Activated CD8-positive, alpha-beta memory T cell treated with anti-CD3 and anti-CD28 coated beads, Interleukin-2, amount 50 U/mL, for 48 hours (primary cell): ENCODE results near the gene GJC2.

Experiments used
- DNase-seq: peaks from one replicate; pipeline ENCODE4 v3.0.0-alpha.2; 2020

The GJC2 gene

GRCh38 chr1:228117335-228117734 is 32.4 kb upstream of the GJC2 start:
- no peak for DNase-seq

GRCh38 chr1:228118040-228118439 is 31.7 kb upstream of the GJC2 start:
- no peak for DNase-seq

- no peak for DNase-seq
Measured at GRCh38 chr1:228120351-228120750, 29.4 kb upstream of the GJC2 start.

- DNase-seq = no peak
Measured at GRCh38 chr1:228120857-228121489, 28.8 kb upstream of the GJC2 start.

- no peak for DNase-seq
Measured at GRCh38 chr1:228122921-228123441, 26.7 kb upstream of the GJC2 start.

GRCh38 chr1:228123505-228123904 is 26.2 kb upstream of the GJC2 start:
- no peak for DNase-seq

GRCh38 chr1:228125185-228125584 is 24.5 kb upstream of the GJC2 start:
- no peak for DNase-seq

GRCh38 chr1:228131766-228132165 is 18.0 kb upstream of the GJC2 start:
- DNase-seq = no peak

GRCh38 chr1:228134591-228134990 is 15.1 kb upstream of the GJC2 start:
- DNase-seq = no peak

- no peak for DNase-seq
Measured at GRCh38 chr1:228136901-228137300, 12.8 kb upstream of the GJC2 start.

GRCh38 chr1:228139406-228139930 is 10.3 kb upstream of the GJC2 start:
- no peak for DNase-seq

- DNase-seq = peak; percentile 100
Measured at GRCh38 chr1:228139931-228140723, 9.6 kb upstream of the GJC2 start, which contains the start of gene GUK1. GUK1 (plus strand) TSS chr1:228140279; CDS start chr1:228140303, 24 bp downstream.

- no peak for DNase-seq
Measured at GRCh38 chr1:228140724-228141225, 9.0 kb upstream of the GJC2 start.

GRCh38 chr1:228141226-228142044 is 8.3 kb upstream of the GJC2 start:
- peak; percentile 64 for DNase-seq

GRCh38 chr1:228142155-228142691 is 7.5 kb upstream of the GJC2 start:
- DNase-seq = peak; percentile 53

- DNase-seq = no peak
Measured at GRCh38 chr1:228142701-228143136, 7.0 kb upstream of the GJC2 start.

- no peak for DNase-seq
Measured at GRCh38 chr1:228143480-228144192, 6.1 kb upstream of the GJC2 start.

GRCh38 chr1:228144193-228144992 is 5.3 kb upstream of the GJC2 start:
- no peak for DNase-seq

- DNase-seq = no peak
Measured at GRCh38 chr1:228144993-228145343, 4.8 kb upstream of the GJC2 start.

GRCh38 chr1:228145463-228146416 is 4.0 kb upstream of the GJC2 start:
- DNase-seq = no peak
